ENCODE data around the gene RNF214.
A peak's percentile ranks its signal among the peaks of the same experiment; 100 is the strongest.
"Not testable (repeated sequence)": the region's sequence is repeated elsewhere in the genome, so short reads cannot be mapped to it uniquely, and the experiment has no call there.

The RNF214 gene

DNA sequence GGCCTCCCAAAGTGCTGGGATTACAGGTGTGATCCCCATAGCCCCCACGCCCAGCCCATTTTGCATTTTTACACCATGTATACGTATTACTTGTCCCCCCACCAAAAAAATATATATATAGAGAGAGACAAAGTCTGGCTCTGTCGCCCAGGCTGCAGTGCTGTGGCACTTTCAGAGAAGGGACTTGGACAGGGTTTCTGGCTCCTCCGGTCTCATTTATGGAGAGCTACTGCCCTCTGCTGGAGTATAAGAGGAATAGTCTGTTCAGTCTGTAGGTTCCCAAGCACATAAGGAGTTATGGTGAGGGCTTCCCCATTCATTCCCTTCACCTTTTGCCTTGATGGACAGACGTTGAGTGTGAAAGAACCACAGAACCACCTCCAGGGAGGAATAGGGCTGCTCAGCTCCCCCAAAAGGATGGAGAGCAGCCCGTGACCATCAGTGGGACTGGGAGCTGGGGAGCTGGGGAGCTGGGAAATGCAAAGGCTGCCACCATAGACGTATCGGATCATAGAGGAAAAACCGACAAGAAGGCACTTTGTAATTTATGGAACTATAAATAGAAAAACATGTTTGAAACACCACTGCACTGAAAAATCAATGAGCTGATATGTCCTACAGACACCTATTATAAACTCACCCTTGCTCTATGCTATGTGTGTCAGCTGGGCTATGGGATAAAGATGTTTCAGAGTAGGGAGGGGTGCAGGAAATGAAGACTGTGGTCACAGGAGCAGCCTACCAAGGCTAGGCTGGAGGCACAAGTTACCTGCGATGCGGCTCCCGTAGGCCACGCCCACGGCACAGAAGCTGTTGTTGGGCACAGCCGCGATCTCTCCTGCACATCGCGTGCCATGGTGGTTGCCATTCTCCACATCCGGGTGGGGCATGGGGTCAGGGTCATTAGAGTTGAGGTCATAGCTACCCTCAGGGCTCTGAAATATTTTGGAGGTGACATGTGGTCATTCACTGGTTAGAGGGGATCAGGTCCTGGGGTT, 5.8 kb upstream of the RNF214 start:
- DNase-seq = peak; percentile 69
- in situ Hi-C loops (cut with MboI; ENCODE audit: low pct_unique_long_range_greater_than_20kb, low sequenced_read_pairs) = no loop called here

DNA sequence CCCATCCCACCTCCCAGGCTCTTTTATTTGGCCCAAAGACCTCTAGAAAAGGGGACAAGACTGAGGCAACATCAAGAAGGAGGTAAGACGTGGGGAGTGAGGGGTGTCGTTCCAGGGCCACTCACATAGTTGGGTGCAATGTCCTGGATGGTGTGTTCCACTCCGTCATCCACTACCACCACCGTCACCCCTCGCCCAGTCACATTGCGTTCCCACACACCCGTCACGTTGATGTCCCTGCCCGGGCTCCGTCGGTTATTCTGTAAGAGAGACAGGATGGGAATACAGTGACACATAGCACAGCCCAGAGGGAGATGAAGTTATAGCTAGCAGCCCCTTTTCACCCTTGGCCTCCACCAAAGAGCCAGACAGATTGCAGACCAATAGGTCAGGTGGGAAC, 4.4 kb upstream of the RNF214 start:
- in situ Hi-C loops (cut with MboI; ENCODE audit: low pct_unique_long_range_greater_than_20kb, low sequenced_read_pairs) = no loop called here

DNA sequence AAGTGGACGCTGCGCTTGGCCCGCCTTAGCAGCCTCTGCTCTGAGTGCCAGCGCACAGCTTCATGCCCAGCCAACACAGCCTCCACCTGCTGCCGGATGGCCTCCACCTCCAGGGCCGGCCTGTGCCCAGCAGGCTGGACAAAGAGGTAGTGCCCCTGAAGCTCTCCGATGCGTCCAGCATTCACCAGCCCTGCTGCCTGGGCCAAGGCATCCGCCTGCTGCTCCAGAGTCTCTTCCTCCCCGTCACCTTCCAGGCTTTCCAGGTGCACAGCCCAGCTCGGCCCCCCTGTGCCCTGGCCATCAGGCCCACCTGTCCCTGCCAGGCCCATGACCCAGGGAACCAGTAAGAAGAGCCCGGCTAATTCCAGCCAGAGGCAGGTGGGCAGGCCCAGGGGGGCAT, 3.1 kb upstream of the RNF214 start:
- in situ Hi-C loops (cut with MboI; ENCODE audit: low pct_unique_long_range_greater_than_20kb, low sequenced_read_pairs) = no loop called here
- DNase-seq = no peak

More for the DNA sequence above, 4.4 kb upstream of the RNF214 start:
- DNase-seq = no peak

DNA sequence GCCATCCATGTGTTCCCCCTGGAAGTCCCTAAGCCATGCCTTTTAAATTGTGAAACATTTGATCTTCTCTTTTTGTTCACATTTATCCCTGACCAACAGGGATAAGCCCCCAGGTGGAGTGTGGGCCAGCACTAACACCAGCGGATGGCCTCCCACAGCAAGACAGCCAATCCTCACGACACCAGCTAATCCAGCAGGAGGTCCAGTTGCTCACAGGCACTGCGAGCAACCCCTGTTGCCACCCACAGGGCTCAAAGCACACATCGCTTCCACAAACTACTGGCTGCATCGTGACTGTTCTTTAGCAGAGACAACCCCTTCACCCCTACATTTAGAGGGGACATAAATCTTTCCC, 2.6 kb upstream of the RNF214 start:
- DNase-seq = no peak
- in situ Hi-C loops (cut with MboI; ENCODE audit: low pct_unique_long_range_greater_than_20kb, low sequenced_read_pairs) = no loop called here

DNA sequence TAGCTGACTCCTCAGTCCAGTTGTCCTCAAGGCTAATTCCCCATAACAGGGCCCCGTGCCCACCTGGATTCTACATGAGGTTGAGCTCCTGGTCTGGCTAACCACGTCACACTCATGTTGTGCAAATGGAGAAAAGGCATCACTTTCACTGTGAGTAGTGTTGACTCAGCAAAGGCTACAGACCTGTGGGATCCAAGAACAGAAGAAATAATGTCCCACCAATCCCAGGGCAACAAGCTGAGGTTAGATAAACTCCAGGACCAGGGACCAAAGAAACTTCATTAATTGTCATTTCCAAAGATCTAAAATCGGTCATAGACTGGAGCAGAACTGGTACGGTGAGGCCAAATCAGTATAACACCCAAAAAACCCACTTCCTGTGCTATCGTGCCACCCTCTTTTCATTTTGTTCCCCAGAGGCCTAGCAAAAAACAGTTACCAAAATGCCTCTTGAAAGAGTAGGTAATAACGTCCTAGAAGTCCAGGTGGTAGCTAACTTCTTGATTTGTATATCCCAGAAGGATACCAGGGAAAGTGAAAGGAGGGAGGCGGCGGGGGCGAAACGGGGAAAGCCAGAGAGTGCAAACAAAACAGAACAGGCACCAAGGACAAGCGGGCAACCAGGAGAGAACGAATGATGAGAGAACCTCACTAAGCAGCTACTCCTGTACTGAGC, 2.0 kb upstream of the RNF214 start:
- in situ Hi-C loops (cut with MboI; ENCODE audit: low pct_unique_long_range_greater_than_20kb, low sequenced_read_pairs) = no loop called here
- DNase-seq = no peak

DNA sequence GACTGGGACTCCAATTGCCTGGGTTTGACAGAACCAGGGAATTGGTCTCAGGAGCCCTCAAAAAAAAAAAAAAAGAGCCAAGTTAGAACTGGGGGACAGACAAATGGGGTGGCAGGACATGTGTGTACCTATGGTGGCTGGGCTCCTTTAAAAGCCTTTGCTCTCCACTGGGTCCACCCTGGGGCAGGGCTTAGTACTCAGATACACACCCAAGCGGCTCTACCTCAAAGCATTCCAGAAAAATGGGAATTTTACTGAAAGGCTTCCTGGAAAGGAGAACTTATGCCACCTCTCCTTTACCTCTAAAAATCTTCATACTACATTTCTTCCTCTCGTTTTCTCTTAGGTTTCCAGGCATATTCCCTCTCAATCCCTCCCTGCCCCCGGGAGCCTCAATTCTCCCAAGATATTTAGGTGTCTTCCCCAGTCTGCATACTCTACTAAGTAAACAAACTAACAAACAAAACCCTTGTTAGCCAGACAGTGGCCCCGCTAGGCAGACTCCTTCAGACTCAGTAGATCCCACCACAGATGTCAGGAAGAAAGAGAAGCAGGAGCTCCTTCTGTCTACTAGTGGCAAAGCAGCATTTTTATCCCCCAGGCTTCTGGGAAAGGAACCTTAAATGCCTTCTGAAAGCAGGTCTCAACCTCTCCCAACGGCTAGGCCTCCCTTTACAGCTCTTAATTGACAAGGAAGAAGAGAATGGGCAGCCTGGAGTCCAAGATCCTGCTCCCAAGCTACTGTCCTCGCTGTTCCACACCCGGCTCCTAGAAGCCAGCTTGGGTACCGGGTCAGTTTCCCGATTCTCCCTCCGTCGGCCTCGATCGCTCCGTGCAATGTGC, 1.3 kb upstream of the RNF214 start:
- in situ Hi-C loops (cut with MboI; ENCODE audit: low pct_unique_long_range_greater_than_20kb, low sequenced_read_pairs) = no loop called here
- DNase-seq = no peak

DNA sequence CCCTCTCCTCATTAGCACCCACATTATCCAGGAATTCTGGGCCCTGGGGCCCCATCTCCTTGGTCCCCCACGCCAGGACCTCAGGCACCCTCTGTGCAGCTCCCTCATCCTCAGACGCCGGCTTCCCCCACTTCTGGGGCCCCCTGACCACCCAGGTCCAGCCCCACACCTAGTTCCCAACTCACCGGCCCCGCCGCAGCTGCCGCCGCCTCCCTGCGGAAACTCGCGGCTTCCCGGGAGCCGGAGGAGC, 704 bp upstream of the RNF214 start, which contains the start of gene PCSK7:
Gene PCSK7, minus strand, starts transcription at position 232 of the 250 bp plus-strand sequence. CDS start 2,229 bp downstream, outside the sequence.
- in situ Hi-C loops (cut with MboI; ENCODE audit: low pct_unique_long_range_greater_than_20kb, low sequenced_read_pairs) = no loop called here
- DNase-seq = no peak

DNA sequence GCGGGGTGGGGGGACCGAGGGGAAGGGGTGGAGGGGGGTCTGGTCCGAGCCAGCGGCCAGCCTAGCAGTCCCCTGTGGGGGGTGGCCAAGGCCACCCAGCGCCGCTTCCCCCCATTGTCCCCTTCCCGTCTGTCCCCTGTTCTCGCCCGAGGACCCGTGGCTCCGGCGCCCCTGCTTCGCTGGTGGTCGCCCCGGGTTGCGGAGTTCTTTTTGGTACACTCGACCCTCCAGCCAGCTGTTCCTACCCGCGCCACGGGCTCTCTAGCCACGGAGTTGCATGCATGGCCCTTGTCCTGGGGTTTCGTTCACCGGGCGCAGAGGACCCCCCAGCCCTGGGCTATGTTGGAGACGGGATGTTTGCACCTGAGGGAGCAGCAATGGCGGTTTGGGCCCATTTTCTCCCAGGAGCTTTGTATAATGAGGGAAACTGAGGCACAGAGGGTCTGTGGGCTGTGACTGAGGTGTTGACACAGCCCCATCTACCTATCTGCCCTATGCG, 489 bp downstream of the RNF214 start:
- DNase-seq = peak; percentile 14

DNA sequence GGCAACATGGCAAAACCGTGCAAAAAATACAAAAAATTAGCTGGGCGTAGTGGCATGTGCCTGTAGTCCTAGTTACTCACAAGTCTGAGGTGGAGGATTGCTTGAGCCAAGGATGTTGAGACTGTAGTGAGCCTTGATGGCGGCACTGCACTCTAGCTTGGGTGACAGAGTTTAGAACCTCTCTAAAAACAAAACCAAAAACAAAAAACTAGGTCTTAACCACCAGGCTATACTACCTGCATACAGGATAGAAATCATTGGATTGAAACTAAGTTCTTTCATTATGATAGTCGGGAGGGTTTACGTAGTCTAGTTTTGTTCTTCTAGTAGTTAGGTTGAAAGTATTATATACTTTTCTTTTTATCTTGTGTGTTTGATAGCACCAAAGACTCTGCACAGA, 5.8 kb downstream of the RNF214 start:
- in situ Hi-C loops (cut with MboI; ENCODE audit: low pct_unique_long_range_greater_than_20kb, low sequenced_read_pairs) = no loop called here
- DNase-seq = no peak

More for the DNA sequence above, 489 bp downstream of the RNF214 start:
- in situ Hi-C loops (cut with MboI; ENCODE audit: low pct_unique_long_range_greater_than_20kb, low sequenced_read_pairs) = no loop called here

DNA sequence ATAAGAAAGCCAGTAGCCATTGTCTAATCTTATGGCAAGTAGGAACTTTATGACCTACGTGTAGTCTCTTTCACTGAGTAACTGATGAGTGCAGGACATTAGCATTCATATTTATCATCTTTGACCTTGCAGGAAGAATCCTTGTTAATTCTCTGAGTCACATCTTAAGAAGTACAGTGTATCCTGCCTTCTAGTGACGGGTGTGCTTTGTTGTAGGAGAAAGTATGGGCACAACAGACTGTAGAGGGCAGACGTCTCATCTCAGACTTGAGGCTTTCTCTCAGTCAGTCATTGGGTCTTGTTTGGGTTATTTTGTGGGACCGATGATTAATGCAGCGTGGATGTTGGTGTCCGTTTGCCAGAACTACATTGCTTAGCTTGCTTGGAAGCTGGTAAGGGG, 6.8 kb downstream of the RNF214 start:
- DNase-seq = no peak
- in situ Hi-C loops (cut with MboI; ENCODE audit: low pct_unique_long_range_greater_than_20kb, low sequenced_read_pairs) = no loop called here

DNA sequence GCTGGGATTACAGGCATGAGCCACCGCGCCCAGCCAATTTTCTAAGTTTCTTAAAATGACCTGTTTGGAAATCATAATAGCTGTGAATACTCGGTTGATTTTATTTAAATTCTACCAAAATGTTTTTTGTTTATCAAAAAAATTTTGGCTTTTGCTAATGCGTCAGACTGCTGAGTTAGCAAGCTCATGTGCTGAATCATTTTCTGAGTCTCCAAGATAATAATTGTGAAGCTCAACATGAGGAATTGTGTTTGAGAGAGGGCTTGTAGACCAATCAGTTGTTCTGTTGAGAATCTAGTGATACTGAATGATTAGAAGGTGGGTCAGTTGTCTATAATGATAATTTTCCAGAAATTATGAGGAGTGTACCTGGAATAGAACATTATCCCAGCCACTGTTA, 15.9 kb downstream of the RNF214 start:
- in situ Hi-C loops (cut with MboI; ENCODE audit: low pct_unique_long_range_greater_than_20kb, low sequenced_read_pairs) = no loop called here
- no peak for DNase-seq

DNA sequence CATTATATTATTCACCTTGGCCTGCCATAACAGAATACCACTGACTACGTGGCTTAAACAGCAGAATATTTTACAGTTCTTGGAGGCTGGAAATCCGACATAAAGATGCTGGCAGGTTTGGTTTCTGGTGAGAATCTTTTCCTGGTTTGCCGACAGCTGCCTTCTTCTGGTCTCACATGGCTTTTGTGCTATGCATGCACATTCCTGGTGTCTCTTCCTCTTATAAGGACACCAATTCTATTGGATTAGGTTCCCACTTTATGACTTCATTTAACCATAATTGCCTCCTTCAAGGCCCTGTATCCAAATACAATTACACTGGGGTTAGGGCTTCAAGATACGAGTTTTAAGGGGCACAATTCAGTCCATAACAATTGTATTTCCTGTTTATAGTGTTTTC, 17.1 kb downstream of the RNF214 start:
- in situ Hi-C loops (cut with MboI; ENCODE audit: low pct_unique_long_range_greater_than_20kb, low sequenced_read_pairs) = no loop called here
- DNase-seq = no peak

DNA sequence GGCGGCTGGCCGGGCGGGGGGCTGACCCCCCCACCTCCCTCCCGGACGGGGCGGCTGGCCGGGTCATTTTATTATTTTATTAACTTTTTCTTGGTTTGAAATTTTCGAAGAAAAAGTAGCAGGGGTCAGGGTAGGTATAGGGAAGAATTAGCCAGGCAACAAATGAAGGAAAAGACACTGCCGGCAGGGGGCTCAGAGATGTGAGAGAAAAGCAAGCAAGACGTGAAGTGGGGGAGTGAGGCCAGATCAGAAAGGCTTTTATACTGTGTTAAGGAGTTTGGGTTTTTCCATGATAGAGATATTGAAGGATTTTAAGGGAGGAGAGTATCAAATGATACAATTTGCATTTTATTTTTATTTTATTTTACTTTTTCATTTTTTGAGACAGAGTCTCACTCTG, 19.0 kb downstream of the RNF214 start:
- in situ Hi-C loops (cut with MboI; ENCODE audit: low pct_unique_long_range_greater_than_20kb, low sequenced_read_pairs) = no loop called here
- no peak for DNase-seq

DNA sequence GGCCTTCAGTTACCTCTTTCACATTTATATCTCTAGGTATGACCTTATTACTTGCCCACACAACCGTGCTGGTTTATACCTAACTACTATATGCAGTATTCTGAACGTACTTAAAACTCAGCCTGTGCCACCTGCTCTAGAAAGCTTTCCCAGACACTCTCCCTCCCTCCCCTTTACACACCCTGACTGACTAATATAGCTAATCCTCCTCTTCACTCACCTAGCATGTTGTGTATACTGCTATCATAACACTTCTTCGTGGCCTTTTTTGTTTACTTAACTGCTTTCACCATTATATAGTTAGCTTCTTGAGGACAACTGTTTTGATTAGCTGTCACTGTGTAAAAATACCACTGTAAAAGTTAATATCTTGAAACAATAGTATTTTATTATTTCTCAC, 23.5 kb downstream of the RNF214 start:
- in situ Hi-C loops (cut with MboI; ENCODE audit: low pct_unique_long_range_greater_than_20kb, low sequenced_read_pairs) = no loop called here
- no peak for DNase-seq

DNA sequence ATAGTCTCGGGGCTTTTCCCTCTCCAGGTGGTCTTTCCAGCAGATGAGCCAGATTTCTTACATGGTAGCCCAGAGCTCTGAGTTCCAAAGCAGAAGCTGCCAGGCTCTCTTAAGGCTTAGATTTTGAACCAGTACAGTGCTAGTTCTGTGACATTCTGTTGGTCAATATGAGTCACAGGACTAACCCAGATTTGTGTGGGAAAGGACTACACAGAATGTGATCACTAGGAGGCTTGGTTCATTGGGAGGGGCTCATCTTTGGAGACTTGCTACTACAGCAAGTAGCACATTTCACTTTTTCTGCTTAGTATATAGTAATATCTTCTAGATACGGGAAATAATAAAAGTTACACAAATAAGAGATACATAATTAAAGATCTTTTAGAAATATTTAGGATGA, 24.1 kb downstream of the RNF214 start:
- in situ Hi-C loops (cut with MboI; ENCODE audit: low pct_unique_long_range_greater_than_20kb, low sequenced_read_pairs) = no loop called here
- no peak for DNase-seq

DNA sequence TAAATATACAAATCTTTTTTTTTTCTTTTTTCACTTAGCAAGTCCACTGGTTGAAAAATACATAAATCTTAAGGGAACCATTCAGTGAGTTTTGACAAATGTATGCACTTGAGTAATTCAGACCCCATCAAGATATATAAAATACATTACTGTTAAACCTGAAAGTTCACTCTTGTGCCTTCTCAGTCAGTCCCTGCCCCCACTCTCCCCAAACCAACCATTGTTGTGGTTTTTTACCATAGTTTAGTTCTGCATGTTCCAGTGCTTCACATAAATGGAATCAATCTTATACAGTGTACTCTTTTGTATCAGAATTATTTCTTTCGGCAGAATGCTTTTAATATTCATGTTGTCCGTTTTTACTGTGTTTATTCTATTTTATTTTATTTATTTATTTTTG, 26.1 kb downstream of the RNF214 start:
- in situ Hi-C loops (cut with MboI; ENCODE audit: low pct_unique_long_range_greater_than_20kb, low sequenced_read_pairs) = no loop called here
- no peak for DNase-seq

DNA sequence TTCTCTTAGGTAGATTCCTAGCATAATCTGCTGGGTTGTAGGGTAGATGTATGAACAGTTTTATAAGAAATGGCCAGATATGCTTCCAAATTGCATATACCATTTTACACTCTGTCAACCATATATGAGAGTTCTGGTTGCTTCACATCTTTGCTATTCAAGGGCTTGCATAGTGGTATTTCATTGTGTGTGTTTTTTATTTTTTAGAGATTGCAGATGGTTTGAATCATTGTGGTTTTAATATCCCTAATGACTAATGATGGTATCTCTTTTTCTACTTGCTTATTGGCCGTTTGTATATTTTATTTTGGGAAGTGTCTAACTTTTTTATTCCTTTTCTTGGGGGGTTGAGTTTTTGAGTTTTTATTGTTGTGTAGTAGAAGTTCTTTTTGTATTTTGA, 26.9 kb downstream of the RNF214 start:
- in situ Hi-C loops (cut with MboI; ENCODE audit: low pct_unique_long_range_greater_than_20kb, low sequenced_read_pairs) = no loop called here
- no peak for DNase-seq

DNA sequence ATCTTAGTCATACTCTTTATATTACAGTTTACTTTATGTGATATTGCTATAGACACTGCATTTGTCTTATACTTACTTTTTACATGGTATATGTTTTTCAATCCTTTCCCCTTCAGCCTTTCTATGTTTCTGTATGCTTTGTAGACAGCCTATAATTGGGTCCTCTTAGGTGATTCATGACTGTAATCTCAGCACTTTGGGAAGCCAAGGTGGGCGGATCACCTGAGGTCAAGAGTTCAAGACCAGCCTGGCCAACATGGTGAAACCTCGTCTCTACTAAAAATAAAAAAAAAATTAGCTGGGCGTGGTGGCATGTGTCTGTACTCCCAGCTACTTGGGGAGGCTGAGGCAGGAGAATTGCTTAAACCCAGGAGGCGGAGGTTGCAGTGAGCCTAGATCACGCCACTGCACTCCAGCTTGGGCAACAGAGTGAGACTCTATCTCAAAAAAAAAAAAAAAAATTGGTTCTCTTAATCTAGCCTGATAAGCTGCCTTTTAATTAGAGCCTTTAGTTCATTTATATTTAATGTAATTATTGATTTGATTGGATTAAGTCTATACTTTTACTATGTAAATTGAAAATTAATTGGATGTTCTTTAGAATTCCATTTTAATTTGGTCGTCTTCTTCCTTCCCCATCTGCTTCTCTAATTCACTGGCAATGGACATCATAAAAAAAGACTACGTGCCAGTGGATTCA, 32.3 kb downstream of the RNF214 start:
- in situ Hi-C loops (cut with MboI; ENCODE audit: low pct_unique_long_range_greater_than_20kb, low sequenced_read_pairs); DNase-seq: not testable (repeated sequence)

DNA sequence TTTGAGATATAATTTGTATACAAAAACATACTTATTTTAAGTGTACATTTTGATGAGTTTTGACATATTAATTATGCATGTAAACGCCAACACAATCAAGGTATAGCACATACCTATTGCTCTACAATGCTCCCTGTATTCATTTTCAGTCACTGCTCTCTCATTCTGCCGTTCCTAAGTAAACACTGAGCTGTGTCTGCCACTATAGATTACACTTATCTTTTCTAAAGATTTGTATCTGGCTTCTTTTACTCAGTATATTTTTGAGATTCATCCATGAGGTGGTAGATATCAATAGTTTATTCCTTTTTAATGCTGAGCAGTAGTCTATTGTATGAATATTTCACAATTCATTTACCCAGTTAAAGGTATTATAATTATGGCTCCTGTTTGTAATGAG, 33.3 kb downstream of the RNF214 start:
- in situ Hi-C loops (cut with MboI; ENCODE audit: low pct_unique_long_range_greater_than_20kb, low sequenced_read_pairs) = no loop called here
- DNase-seq = no peak

All from KBM-7 (cell line).